ENCODE results near the gene TMEM238. TPM values are rescaled to one million over a fixed set of nuclear protein-coding genes. Genes with fewer than 3 reads are reported as not detected.
"Not testable (repeated sequence)": the region's sequence is repeated elsewhere in the genome, so short reads cannot be mapped to it uniquely, and the experiment has no call there.

Gene TMEM238
- total RNA-seq, 1 donor from 2014 or later: 0.70 TPM

- DNase-seq (ENCODE audit: extremely low spot score, unreplicated experiment): no peak
- Mint-ChIP-seq H3K4me1 (ENCODE audit: unreplicated experiment) (no peaks in the 10 kb centered on the region), H3K36me3 (ENCODE audit: unreplicated experiment) (no peaks in the 10 kb centered on the region), H3K9me3 (ENCODE audit: unreplicated experiment) (no peaks in the 10 kb centered on the region), H3K4me3 (ENCODE audit: unreplicated experiment) (no peak overlapping the region), H3K27me3 (ENCODE audit: unreplicated experiment) (peaks cover 14% of the 10 kb centered on the region), H3K27ac (ENCODE audit: unreplicated experiment) (no peak overlapping the region)
- TF ChIP-seq CTCF (IDR thresholded peaks at IDR 0.05): peak; percentile 84
Observed at GRCh38 chr19:55418185-55418584, 34.1 kb upstream of the TMEM238 start.

GRCh38 chr19:55410168-55410567 lies 26.1 kb upstream of the TMEM238 start:
- DNase-seq (ENCODE audit: extremely low spot score, unreplicated experiment): no peak
- Mint-ChIP-seq H3K27me3 (ENCODE audit: unreplicated experiment) (peaks cover 6% of the 10 kb centered on the region), H3K36me3 (ENCODE audit: unreplicated experiment) (peaks cover 9% of the 10 kb centered on the region), H3K4me3 (ENCODE audit: unreplicated experiment) (no peak overlapping the region), H3K4me1 (ENCODE audit: unreplicated experiment) (peaks cover 19% of the 10 kb centered on the region), H3K9me3 (ENCODE audit: unreplicated experiment) (no peaks in the 10 kb centered on the region), H3K27ac (ENCODE audit: unreplicated experiment) (peak overlapping the region; percentile 68)
- no peak for TF ChIP-seq CTCF (IDR thresholded peaks at IDR 0.05)

- Mint-ChIP-seq H3K27ac (ENCODE audit: unreplicated experiment) (peak overlapping the region; percentile 98), H3K4me1 (ENCODE audit: unreplicated experiment) (peaks cover 19% of the 10 kb centered on the region)
- H3K27me3 Mint-ChIP-seq (ENCODE audit: unreplicated experiment); H3K9me3 Mint-ChIP-seq (ENCODE audit: unreplicated experiment); H3K4me3 Mint-ChIP-seq (ENCODE audit: unreplicated experiment); DNase-seq (ENCODE audit: extremely low spot score, unreplicated experiment); H3K36me3 Mint-ChIP-seq (ENCODE audit: unreplicated experiment): not testable (repeated sequence)
Observed at GRCh38 chr19:55409179-55409578, 25.1 kb upstream of the TMEM238 start.

- no peaks in the 10 kb centered on the region for H3K9me3 Mint-ChIP-seq (ENCODE audit: unreplicated experiment)
- no peak for DNase-seq (ENCODE audit: extremely low spot score, unreplicated experiment)
- H3K36me3 Mint-ChIP-seq (ENCODE audit: unreplicated experiment): peaks cover 14% of the 10 kb centered on the region
- peak overlapping the region; percentile 98 for H3K27ac Mint-ChIP-seq (ENCODE audit: unreplicated experiment)
- H3K4me3 Mint-ChIP-seq (ENCODE audit: unreplicated experiment): peak overlapping the region; percentile 86
- peaks cover 20% of the 10 kb centered on the region for H3K4me1 Mint-ChIP-seq (ENCODE audit: unreplicated experiment)
- peaks cover 4% of the 10 kb centered on the region for H3K27me3 Mint-ChIP-seq (ENCODE audit: unreplicated experiment)
- TF ChIP-seq CTCF (IDR thresholded peaks at IDR 0.05): no peak
Observed at GRCh38 chr19:55408533-55408872, 24.4 kb upstream of the TMEM238 start.

- Mint-ChIP-seq H3K4me1 (ENCODE audit: unreplicated experiment) (peaks cover 23% of the 10 kb centered on the region), H3K27ac (ENCODE audit: unreplicated experiment) (peak overlapping the region; percentile 98), H3K9me3 (ENCODE audit: unreplicated experiment) (no peaks in the 10 kb centered on the region), H3K27me3 (ENCODE audit: unreplicated experiment) (peaks cover 4% of the 10 kb centered on the region), H3K36me3 (ENCODE audit: unreplicated experiment) (peaks cover 17% of the 10 kb centered on the region), H3K4me3 (ENCODE audit: unreplicated experiment) (peak overlapping the region; percentile 86)
- DNase-seq (ENCODE audit: extremely low spot score, unreplicated experiment): peak; percentile 99
- no peak for TF ChIP-seq CTCF (IDR thresholded peaks at IDR 0.05)
Observed at GRCh38 chr19:55407800-55408532, 23.9 kb upstream of the TMEM238 start.

- peaks cover 23% of the 10 kb centered on the region for H3K4me1 Mint-ChIP-seq (ENCODE audit: unreplicated experiment)
- DNase-seq (ENCODE audit: extremely low spot score, unreplicated experiment); H3K9me3 Mint-ChIP-seq (ENCODE audit: unreplicated experiment); H3K27me3 Mint-ChIP-seq (ENCODE audit: unreplicated experiment): not testable (repeated sequence)
- peak within 1 kb of the TSS; percentile 98 for H3K27ac Mint-ChIP-seq (ENCODE audit: unreplicated experiment)
- peaks cover 21% of the 10 kb centered on the region for H3K36me3 Mint-ChIP-seq (ENCODE audit: unreplicated experiment)
- H3K4me3 Mint-ChIP-seq (ENCODE audit: unreplicated experiment): peak within 1 kb of the TSS; percentile 86
Observed at GRCh38 chr19:55407550-55407799, 23.4 kb upstream of the TMEM238 start, which contains the start of gene UBE2S. TSS of gene UBE2S (minus strand) at chr19:55407788. CDS start at chr19:55407589, 199 bp downstream.
